Muscle of leg (tissue), 11 donors: ENCODE results near the gene ADGRD1. TPM values are rescaled to one million over a fixed set of nuclear protein-coding genes. Genes with fewer than 3 reads are reported as not detected.
A peak's percentile ranks its signal among the peaks of the same experiment; 100 is the strongest.

Experiments
- DNase-seq: peaks from one replicate; pipeline ENCODE4 v3.0.0; 2013
- H3K27ac ChIP-seq: one replicate; pipeline ENCODE4 v1.5.1; 2013; ENCODE audit warnings: mild to moderate bottlenecking, low read length, control low read depth
- H3K27me3 ChIP-seq: one replicate; pipeline ENCODE4 v1.6.1; 2013; ENCODE audit warnings: low read length; ENCODE audit not compliant: control insufficient read depth, insufficient read depth
- H3K36me3 ChIP-seq: one replicate; pipeline ENCODE4 v1.6.1; 2013; ENCODE audit warnings: low read length; ENCODE audit not compliant: control insufficient read depth, insufficient read depth
- H3K4me1 ChIP-seq: one replicate; pipeline ENCODE4 v1.6.1; 2013; ENCODE audit warnings: low read length; ENCODE audit not compliant: control insufficient read depth, insufficient read depth
- H3K4me3 ChIP-seq: one replicate; pipeline ENCODE4 v1.5.1; 2013; ENCODE audit warnings: low read length, control low read depth
- H3K9me3 ChIP-seq: replicated peaks from 2 replicates; pipeline ENCODE4 v1.6.1; 2013; ENCODE audit warnings: low read depth, low read length; ENCODE audit not compliant: control insufficient read depth
- WGBS: methylation state at CpG from one replicate; pipeline ENCODE4 v1.1.5; 2013; ENCODE audit warnings: missing lambda C conversion rate; ENCODE audit not compliant: insufficient coverage; 5-methylcytosine and 5-hydroxymethylcytosine counted together
- polyA plus RNA-seq, 8 donors: library from polyadenylated mRNA; unstranded; fragments of 120-200 nt; gene quantifications; one replicate each; pipeline versions ENCODE4 v1.2.1 to v1.2.3, GENCODE V29; 2013; ENCODE audit warnings: inconsistent platforms in 1 of 8, low replicate concordance in 1 of 8; ENCODE audit not compliant: insufficient read length in 8 of 8, insufficient read depth in 1 of 8
- total RNA-seq: library from RNA; stranded (reverse); fragments of 120-200 nt; gene quantifications from one replicate; pipeline ENCODE4 v1.2.4, GENCODE V29; 2013

Gene ADGRD1
- total and polyA plus RNA-seq, 9 donors, result 4.9 to 14.7 (median 10.6) TPM

DNA sequence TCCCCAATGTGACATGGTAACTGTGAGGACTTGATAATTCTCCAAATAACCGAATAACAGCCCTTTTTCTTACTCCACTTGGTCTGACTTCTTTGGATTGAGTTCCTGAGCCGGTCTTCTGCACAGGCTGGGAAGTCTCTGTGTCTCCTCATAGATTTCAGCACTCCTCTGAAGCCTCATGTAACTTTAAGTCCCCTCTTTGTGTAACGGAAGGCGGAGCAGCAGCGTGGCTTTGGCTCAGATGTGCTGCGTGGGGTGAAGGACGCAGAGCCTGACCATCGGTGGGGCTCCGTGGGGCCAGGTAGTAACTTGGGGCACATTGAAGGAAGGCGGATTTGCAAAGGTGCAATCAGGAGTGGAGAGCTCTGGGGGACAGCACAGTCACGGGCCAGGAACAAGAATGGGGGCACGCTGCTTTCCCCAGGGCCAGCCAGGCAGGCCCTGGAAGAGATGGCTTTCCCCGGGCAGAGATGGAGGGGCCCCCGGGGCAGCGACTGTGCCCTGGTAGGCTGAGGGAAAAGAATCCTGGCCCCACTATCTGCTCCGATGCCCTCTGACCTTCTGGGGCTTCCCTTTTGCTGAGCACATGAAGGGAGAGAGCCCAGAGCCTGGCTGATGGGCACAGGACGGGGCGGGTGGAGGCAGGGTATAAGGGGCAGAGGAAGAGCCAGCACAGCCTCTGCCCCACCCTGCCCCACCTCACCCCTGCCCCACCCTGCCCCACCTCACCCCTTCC lies 56.9 kb downstream of the ADGRD1 start:
- Histone ChIP-seq H3K9me3 (no peaks in the 10 kb centered on the region), H3K4me1 (peaks cover 12% of the 10 kb centered on the region), H3K27me3 (no peaks in the 10 kb centered on the region), H3K4me3 (no peak overlapping the region), H3K27ac (no peak overlapping the region), H3K36me3 (no peaks in the 10 kb centered on the region)
- WGBS, result 76% methylated on average over 11 of the region's 18 CpGs
- no peak for DNase-seq

DNA sequence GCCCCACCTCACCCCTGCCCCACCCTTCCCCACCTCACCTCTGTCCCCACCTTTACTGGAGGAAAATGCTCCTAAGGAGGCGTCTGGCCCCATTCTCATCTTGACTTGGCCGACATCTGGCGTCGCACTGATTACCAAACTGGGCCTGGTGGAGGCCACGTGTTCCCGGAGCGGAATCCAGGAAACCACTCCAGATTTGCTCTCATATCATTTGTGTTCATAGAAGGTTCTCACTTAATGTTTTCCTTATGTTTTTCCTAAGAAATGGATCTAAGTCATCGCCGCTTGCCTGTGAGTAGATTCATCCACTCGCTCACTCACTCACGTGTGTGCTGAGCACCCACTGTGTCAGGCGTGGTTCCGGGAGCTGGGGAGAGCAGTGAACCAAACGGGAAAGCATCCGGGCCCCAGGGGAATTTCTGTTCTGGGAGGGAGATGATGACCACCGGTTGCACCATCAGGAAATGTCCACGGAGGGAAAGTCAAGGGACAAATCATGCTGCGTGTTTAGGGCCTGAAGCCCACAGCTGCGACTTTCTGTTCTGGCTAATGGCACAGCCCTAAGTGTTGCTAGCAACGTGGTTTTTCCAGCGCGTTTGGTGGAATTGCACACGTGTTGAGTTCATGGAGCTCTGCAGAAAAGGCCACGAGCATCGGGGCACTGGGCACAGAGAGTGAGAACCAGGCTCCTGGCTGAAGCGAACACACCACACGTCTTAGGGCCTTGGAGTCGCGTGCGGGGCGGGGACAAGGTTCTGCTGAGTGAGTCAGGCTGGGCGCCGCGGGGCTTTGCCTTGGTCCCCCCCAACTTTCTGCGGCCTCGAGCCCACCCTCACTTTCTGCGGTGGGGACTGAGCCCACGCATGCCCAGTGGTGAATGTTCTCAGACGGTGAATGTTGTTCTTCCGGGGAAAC lies 57.7 kb downstream of the ADGRD1 start:
- H3K4me3 ChIP-seq, result no peak overlapping the region
- no peaks in the 10 kb centered on the region for H3K27me3 ChIP-seq
- H3K27ac ChIP-seq, result no peak overlapping the region
- H3K4me1 ChIP-seq, result peaks cover 12% of the 10 kb centered on the region
- H3K9me3 ChIP-seq, result no peaks in the 10 kb centered on the region
- DNase-seq, result peak; percentile 91
- no peaks in the 10 kb centered on the region for H3K36me3 ChIP-seq
- 65% methylated on average over 32 of the region's 40 CpGs for WGBS

DNA sequence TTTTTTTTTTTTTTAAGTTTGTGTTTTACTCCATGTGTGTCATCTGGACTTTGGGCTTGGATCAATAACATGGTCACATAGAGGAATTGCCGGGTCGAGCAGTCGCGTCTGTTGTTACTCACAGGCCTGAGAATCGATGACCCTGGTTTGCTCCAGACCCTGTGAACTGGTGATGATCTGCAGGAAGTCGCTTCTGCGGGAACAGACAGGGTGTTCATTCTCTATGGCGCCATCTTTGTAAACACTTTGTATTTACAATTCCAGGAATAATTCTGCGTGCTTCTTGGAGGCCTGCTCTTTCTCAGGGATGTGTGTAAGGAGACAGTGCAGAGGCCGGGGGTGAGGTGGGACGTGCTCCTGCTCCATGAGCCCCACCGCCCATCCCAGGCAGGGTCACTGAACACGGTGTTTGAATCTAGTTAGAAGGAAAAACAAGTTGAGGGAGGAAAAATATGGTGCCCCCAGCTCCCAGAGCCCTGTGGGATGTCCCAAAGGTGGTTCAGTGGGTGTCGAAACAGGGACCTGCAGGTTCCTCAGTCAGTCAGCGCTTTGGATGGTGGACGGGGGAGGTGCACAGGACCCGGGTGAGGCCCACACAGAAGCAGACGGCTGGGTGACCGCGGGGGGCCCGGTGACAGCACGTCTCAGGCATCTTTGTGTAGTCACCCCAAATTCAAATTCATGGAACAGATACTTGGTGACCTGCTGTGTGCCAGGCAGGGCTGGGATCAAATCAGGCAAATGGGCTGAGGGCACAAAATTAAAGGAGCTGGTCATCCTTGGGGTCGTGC lies 58.8 kb downstream of the ADGRD1 start:
- H3K27me3 ChIP-seq, result no peaks in the 10 kb centered on the region
- no peaks in the 10 kb centered on the region for H3K36me3 ChIP-seq
- no peak overlapping the region for H3K4me3 ChIP-seq
- no peaks in the 10 kb centered on the region for H3K9me3 ChIP-seq
- H3K4me1 ChIP-seq, result peaks cover 6% of the 10 kb centered on the region
- no peak overlapping the region for H3K27ac ChIP-seq
- 92% methylated on average over 20 of the region's 23 CpGs for WGBS
- no peak for DNase-seq

DNA sequence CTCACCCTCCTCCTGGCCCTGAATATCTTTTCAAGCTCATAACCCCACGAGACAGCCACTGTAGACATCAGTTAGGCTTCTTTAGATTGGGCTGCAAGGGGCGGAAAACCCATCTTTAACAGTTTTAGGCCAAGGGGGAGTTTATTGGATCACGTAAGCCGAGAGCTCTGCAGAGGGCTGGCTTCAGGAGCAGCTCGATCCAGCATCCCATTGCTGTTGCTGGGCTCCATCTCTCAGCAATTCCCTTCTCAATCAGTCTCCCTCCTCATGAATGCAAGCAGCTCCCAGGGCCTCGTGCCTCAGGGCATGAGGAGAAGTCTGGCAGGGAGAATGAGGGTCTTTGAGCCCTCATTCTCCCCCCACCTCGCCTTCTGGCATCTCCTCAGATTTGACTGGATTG lies 59.4 kb downstream of the ADGRD1 start:
- peaks cover 4% of the 10 kb centered on the region for H3K4me1 ChIP-seq
- H3K36me3 ChIP-seq, result no peaks in the 10 kb centered on the region
- no peak overlapping the region for H3K4me3 ChIP-seq
- no peaks in the 10 kb centered on the region for H3K9me3 ChIP-seq
- H3K27ac ChIP-seq, result no peak overlapping the region
- no peaks in the 10 kb centered on the region for H3K27me3 ChIP-seq
- no peak for DNase-seq
- WGBS, result 100% methylated on average over 3 of the region's 7 CpGs

GRCh38 chr12:131014343-131014742 lies 60.6 kb downstream of the ADGRD1 start:
- Histone ChIP-seq H3K9me3 (no peaks in the 10 kb centered on the region), H3K27me3 (no peaks in the 10 kb centered on the region), H3K36me3 (no peaks in the 10 kb centered on the region), H3K27ac (no peak overlapping the region), H3K4me1 (peaks cover 4% of the 10 kb centered on the region), H3K4me3 (no peak overlapping the region)
- no peak for DNase-seq
- WGBS, result 71% methylated on average over 8 of the region's 14 CpGs

GRCh38 chr12:131015581-131016337 lies 62.1 kb downstream of the ADGRD1 start:
- no peak overlapping the region for H3K27ac ChIP-seq
- no peaks in the 10 kb centered on the region for H3K36me3 ChIP-seq
- no peak for DNase-seq
- H3K4me3 ChIP-seq, result no peak overlapping the region
- H3K4me1 ChIP-seq, result peaks cover 8% of the 10 kb centered on the region
- H3K27me3 ChIP-seq, result peaks cover 2% of the 10 kb centered on the region
- no peaks in the 10 kb centered on the region for H3K9me3 ChIP-seq
- WGBS, result 80% methylated on average over 15 of the region's 15 CpGs

DNA sequence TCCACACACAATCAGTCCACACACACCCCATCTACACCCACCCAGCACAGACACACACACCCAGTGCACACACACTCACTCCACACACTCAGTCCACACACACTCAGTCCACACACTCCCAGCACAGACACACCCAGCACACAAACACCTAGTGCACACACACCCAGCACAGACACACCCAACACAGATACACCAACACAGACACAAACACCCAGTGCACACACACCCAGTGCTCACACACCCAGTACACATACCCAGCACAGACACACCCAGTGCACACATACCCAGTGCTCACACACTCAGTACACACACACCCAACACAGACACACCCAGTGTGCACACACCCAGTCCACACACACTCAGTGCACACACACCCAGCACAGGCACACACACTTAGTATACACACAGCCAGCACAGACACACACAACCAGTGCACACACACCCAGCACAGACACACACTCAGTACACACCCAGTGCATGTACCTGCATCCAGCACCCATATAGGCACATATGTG lies 63.8 kb downstream of the ADGRD1 start:
- peaks cover 5% of the 10 kb centered on the region for H3K4me1 ChIP-seq
- no peaks in the 10 kb centered on the region for H3K9me3 ChIP-seq
- no peak for DNase-seq
- H3K36me3 ChIP-seq, result no peaks in the 10 kb centered on the region
- H3K4me3 ChIP-seq, result no peak overlapping the region
- no peak overlapping the region for H3K27ac ChIP-seq
- peaks cover 3% of the 10 kb centered on the region for H3K27me3 ChIP-seq

GRCh38 chr12:131018019-131018620 lies 64.4 kb downstream of the ADGRD1 start:
- H3K27me3 ChIP-seq, result peaks cover 5% of the 10 kb centered on the region
- DNase-seq, result no peak
- WGBS, result 67% methylated on average over 16 of the region's 28 CpGs
- H3K4me3 ChIP-seq, result no peak overlapping the region
- H3K9me3 ChIP-seq, result no peaks in the 10 kb centered on the region
- H3K4me1 ChIP-seq, result peaks cover 5% of the 10 kb centered on the region
- H3K36me3 ChIP-seq, result no peaks in the 10 kb centered on the region
- H3K27ac ChIP-seq, result no peak overlapping the region

DNA sequence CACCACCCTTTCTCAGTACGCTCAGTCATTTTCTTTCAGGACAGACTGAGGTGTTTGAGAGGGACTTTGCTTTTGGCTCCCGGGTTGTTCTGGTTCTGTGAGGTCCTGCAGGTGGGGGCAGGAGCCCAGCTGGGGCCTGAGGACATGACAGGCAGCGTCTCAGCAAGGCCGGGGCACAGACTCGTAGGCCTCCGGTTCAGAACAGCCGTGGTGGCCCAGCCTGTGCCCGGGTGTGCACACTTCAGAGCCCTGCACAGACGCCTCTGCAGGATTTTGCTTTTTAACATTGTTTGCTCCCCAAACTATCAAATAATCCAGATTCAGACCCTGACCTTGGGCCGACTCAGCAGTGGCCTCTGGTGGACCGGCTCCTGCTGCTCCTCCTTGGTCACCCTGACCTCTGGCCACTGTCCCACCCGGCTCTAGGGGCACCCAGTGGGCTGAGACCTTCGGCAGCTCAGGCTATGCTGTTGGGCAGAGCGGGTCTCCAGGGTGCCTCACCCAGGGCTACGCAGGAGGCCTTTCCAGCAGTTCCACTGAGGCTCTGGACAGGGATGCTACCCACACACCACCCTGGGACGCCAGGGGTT lies 65.2 kb downstream of the ADGRD1 start:
- no peak for DNase-seq
- Histone ChIP-seq H3K4me1 (peaks cover 5% of the 10 kb centered on the region), H3K36me3 (no peaks in the 10 kb centered on the region), H3K4me3 (no peak overlapping the region), H3K27ac (no peak overlapping the region), H3K9me3 (no peaks in the 10 kb centered on the region), H3K27me3 (peaks cover 5% of the 10 kb centered on the region)
- 81% methylated on average over 15 of the region's 16 CpGs for WGBS
